GM18508 (cell line): ENCODE results near the gene STAG1.
"Not testable (repeated sequence)": the region's sequence is repeated elsewhere in the genome, so short reads cannot be mapped to it uniquely, and the experiment has no call there.

Source experiments
- ATAC-seq: cut with Tn5 transposase; IDR thresholded peaks from one replicate; pipeline ENCODE4 v1.9.1; 2021; ENCODE audit warnings: moderate number of reproducible peaks; ENCODE audit not compliant: insufficient read depth, unreplicated experiment

Gene STAG1

GRCh38 chr3:136752172-136752421, at the start of gene STAG1:
STAG1 (minus strand) TSS chr3:136752378; CDS start chr3:136630898, 121,480 bp downstream.
- no peak for ATAC-seq

DNA sequence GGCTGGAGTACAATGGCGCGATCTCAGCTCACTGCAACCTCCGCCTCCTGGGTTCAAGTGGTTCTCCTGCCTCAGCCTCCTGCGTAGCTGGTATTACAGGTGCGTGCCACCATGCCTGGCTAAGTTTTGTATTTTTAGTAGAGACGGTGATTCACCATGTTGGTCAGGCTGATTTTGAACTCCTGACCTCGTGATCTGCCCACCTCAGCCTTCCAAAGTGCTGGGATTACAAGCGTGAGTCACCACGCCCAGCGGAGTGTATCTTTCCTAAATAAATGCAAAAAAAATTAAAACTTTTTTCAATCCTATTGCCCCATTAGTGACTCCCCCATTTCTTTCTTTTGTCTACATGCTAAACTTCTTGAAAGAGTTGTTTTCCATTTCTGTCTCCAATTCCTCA, 49.0 kb upstream of the STAG1 start:
- ATAC-seq: not testable (repeated sequence)

DNA sequence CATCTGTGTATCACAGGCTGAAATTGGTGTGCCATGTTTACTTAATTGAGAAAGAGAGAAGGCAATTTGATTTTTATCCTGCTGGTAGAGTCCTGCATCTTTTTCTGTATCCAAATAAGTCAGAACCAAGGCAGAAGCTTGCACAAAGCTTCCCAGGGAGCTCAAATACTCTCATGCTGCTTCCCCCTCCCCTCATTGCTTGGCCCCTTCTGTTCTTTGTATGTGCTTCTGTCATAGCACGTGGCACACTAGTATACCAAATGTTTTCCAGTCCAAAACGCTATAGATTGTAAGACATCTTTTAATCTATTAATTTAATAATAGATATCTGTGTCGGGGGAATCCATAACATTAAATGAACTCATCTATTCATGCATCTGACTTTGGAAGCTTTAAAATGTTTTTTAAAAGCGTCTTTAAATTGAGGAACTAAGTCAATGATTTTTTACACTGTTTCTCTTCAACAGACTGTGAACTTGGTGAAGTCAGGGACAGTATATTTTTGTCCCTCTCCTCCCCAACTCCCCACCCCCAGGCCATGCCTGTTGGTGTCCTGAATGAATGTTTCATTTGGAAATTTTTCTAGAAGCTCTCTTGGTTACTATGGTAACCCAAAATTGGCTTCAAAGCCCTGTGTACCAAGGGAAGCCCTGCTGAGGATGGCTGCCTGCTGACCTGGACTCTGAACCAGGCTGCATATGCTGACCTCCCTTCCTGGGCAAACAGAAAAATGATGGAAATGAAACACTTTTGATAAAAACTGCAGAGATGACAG, 40.6 kb upstream of the STAG1 start:
- ATAC-seq: no peak

DNA sequence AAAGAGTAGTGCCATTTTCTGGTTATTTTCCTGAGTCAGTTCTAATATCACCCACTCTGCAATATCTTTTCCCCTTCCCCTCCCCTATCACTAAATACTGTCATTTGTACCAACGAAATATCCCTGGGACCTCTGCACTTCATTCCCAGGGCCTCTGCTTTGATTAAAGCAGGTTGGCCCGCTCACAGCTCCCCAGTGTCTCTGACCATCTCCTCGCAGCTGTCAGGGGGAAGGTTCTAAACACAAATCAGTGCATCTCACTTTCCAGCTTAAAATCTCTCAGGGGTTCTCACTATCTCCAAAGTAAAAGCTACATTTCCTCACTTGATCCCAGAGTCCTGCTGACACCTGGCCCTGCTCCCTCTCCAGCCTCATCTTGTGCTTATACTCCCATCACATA, 38.6 kb upstream of the STAG1 start:
- ATAC-seq: no peak

GRCh38 chr3:136789976-136790375, 37.8 kb upstream of the STAG1 start:
- ATAC-seq: no peak

DNA sequence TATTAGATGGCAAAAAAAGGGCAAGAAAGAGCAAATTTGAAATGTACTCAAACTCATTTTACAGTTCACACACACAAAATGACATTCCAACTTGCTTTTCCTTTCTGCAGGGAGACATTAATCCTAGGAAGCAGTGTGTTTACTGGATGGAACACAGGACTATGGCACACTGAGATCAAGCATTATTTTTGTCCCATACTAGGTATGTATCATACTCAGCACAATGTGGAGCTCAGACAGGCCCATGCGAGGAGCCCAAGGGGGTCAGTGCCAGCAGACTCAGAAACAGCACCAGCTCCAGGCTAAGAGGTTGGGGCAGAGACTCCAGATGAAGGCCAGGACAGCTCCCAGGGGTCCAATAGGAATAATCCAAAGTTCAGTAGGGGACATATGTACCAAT, 36.0 kb upstream of the STAG1 start:
- no peak for ATAC-seq

- ATAC-seq: no peak
Observed at GRCh38 chr3:136787349-136787748, 35.2 kb upstream of the STAG1 start.

GRCh38 chr3:136783708-136784191, 31.6 kb upstream of the STAG1 start:
- ATAC-seq: no peak

GRCh38 chr3:136780741-136781140, 28.6 kb upstream of the STAG1 start:
- no peak for ATAC-seq

DNA sequence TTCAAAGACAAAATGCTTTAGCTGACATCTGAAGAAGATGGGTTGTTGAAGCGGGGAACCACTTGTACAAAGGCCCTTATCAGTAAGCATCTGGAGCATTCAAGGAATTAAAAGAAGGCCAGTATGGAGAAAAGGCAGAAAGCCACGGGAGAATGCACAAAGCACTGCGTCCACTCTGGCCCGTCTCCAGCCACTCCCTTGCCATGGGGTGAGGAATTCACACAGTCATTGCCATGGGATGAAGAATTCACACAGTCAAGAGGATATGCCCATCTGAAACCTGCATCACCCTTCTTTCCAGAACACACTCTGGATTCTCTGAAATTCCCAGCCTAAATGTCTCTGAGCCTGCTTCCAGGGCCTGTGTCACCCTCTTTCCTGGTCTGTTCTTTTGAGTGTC, 26.7 kb upstream of the STAG1 start:
- ATAC-seq: no peak

DNA sequence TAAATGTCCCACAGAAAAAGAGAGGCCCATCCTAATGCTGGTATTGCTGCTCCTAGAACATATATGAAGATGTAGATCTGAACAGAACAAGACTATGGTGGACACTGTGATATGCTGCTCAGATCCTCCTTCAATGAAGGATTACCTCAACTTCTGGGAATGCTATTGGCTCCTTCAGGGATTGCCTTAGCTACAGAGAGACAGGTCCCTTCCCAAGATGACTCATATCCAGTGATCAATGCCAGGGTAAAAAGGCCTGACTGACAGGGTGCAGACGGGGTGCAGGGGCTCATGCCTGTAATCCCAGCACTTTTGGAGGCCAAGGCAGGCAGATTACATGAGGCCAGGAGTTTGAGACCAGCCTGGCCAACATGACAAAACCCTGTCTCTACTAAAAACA, 20.5 kb upstream of the STAG1 start:
- ATAC-seq: no peak

DNA sequence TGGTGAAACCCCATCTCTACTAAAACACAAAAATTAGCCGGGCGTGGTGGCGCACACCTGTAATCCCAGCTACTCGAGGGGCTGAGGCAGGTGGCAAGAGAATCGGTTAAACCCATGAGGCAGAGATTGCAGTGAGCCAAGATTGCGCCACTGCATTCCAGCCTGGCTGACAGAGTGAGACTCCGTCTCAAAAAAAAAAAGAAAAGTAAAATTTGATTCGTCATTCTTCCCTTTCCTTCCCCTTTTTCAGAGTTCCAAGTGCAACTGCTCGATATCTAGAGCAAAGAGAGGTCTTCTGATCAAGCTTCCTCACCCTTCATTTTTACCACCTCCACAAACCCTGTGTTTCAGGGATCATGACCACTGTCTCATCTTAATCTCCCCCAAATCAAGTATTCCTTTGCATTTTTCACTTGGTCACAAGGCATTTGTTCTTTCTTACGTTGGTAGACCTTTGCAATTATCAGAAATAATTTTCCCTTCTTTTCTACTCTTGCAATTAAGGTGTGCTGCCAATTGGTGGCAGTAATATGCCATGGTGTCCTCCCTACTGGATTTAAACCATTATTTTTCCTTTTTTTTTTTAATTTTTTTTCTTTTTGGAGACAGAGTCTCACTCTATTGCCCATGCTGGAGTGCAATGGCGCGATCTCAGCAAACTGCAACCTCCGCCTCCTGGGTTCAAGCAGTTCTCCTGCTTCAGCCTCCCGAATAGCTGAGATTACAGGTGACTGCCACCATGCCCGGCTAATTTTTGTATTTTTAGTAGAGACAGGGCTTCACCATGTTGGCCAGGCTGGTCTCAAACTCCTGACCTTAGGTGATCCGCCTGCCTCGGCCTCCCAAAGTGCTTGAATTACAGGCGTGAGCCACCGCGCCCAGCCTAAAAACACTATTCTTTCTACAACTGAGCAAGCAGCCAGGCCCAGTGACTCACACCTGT, 6.3 kb upstream of the STAG1 start:
- not testable (repeated sequence) for ATAC-seq

GRCh38 chr3:136755192-136755591, 3.0 kb upstream of the STAG1 start:
- ATAC-seq: no peak

DNA sequence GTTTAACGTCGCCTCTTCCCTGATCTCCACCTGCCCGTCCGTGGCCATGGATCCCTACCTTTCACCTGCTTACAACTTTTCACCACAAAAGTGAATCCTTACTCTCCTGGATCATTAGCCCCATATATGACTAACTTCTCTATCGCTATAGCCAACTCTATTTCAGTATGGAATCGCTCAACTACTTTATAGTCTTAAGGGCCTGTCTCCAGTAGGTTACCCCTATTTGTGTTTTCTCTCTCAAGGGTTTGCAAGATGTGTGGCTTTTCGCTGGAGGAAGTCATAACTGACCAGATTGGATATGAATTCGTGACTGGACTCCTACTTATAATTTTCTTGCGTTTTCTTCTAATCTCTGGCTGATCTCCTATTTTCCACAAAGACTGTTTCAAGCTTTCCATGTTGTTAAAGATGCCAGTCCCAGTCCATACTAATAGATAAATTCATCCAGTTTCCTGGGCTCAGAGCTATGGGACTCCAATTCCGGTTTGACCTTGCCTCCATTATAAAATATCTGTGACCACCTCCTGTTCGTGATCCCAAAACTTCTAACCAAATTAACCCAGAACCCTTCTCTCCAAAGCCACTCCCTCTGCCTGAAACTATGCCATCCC, 1.3 kb upstream of the STAG1 start:
- no peak for ATAC-seq

GRCh38 chr3:136752422-136753325, 496 bp upstream of the STAG1 start:
- peak; percentile 84 for ATAC-seq

DNA sequence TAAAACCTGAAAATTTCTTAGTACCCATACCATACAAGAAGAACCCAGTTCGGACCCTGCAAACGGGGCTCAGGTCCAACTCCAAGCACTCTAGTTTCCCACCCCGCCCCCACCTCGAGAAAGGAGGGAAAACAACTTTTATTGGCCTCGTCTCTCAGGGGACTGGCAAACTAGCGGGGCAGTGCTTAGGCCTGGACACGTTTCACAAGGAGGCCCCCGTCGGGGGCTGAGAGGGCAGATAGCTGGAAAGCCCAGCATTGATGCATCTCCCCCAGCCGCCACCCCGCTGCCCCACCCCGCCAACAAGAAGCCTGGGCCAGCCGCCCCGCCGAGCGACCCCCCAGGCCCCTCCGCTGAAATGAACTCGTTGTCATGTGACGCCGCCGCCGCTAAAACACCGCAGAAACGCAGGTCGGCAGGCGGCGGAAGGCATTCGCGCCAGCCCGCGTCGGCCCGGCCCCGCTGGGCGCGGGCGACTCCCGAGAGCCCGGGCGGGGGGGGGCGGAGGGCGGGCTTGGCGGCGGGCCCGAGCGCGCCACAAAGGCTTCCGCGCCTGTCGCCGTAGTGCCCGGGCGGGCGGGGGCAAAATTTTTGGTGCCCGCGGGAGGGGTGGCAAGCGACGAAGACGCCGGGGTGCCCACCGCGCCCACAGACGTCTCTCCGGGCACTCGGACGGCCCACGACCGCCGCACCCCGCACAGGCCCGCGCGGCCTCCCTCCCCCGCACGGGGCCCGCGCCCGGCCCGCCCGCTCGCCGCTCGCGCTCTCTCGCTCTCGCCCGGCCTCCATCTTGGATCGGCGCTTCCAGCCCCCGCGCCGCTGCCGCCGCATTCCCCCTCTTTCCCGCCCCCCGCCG, 634 bp downstream of the STAG1 start:
- ATAC-seq: no peak

DNA sequence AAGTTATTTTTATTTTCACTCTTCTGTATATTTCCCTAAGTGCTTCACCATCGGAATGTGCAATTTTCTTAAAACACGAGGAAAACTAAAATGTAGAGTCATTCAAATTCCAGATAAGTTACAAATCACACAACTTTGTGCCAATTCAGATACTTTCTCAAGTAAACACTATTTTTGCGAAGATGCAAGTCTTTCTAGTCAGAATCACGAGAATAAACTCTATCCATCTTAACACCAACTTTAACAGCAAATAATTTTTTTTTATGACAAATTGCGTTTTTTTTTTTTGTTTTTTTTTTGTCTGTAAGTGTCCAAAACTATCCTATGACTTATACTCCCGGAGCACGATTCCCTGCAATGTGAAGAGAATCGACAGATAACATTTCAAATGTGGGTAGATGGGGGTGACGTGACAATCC, 1.3 kb downstream of the STAG1 start:
- ATAC-seq: no peak

GRCh38 chr3:136750209-136750896, 1.8 kb downstream of the STAG1 start:
- ATAC-seq: no peak

DNA sequence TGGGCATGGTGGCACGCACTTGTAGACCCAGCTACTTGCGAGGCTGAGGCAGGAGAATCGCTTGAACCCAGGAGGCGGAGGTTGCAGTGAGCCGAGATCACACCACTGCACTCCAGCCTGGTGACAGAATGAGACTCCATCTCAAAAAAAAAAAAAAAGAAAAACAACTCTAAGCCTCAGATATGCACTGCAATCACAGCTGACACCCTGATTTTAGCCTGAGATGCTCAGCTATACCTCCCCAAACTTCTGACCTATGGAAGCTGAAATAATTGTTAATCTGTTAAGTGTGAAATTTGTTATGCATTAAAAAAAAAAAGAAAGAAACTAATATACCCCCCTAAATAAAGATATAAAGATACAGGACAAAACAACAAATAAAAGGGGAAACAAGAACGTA, 2.6 kb downstream of the STAG1 start:
- ATAC-seq: not testable (repeated sequence)
